Measurements from ENCODE around the gene GLTPD2.

GLTPD2 gene

GRCh38 chr17:4788807-4789700, at the start of gene GLTPD2:
TSS of gene GLTPD2 (plus strand) at chr17:4788964. CDS start at chr17:4789012, 48 bp downstream.
- peak within 1 kb of the TSS; percentile 67; the same call in 1 of the 2 replicates for H3K4me3 ChIP-seq (ENCODE audit: low read length)
- no peak for TF ChIP-seq ZNF274 (IDR thresholded peaks at IDR 0.05; ENCODE audit: low read depth, low read length)

GRCh38 chr17:4739122-4740024, 49.4 kb upstream of the GLTPD2 start, which contains the start of the genes CXCL16 and ZMYND15:
TSS of gene CXCL16 (minus strand) at chr17:4739928. CDS start at chr17:4739339, 589 bp downstream.
TSS of gene ZMYND15 (plus strand) at chr17:4739833. CDS start at chr17:4740549, 716 bp downstream.
- no peak for TF ChIP-seq ZNF274 (IDR thresholded peaks at IDR 0.05; ENCODE audit: low read depth, low read length)

GRCh38 chr17:4740025-4740351, 48.8 kb upstream of the GLTPD2 start:
- peak overlapping the region; percentile 70; the same call in 1 of the 2 replicates for H3K4me3 ChIP-seq (ENCODE audit: low read length)
- no peak for TF ChIP-seq ZNF274 (IDR thresholded peaks at IDR 0.05; ENCODE audit: low read depth, low read length)

More at GRCh38 chr17:4739122-4740024, 49.4 kb upstream of the GLTPD2 start, which contains the start of the genes CXCL16 and ZMYND15:
- peak within 1 kb of the TSS; percentile 70 for H3K4me3 ChIP-seq (ENCODE audit: low read length)

GRCh38 chr17:4740584-4740983, 48.2 kb upstream of the GLTPD2 start:
- no peak overlapping the region for H3K4me3 ChIP-seq (ENCODE audit: low read length)
- TF ChIP-seq ZNF274 (IDR thresholded peaks at IDR 0.05; ENCODE audit: low read depth, low read length) = no peak

GRCh38 chr17:4741544-4741943, 47.2 kb upstream of the GLTPD2 start:
- no peak for TF ChIP-seq ZNF274 (IDR thresholded peaks at IDR 0.05; ENCODE audit: low read depth, low read length)
- H3K4me3 ChIP-seq (ENCODE audit: low read length) = no peak overlapping the region

GRCh38 chr17:4742133-4742532, 46.6 kb upstream of the GLTPD2 start:
- TF ChIP-seq ZNF274 (IDR thresholded peaks at IDR 0.05; ENCODE audit: low read depth, low read length) = no peak

GRCh38 chr17:4742629-4743028, 46.1 kb upstream of the GLTPD2 start:
- no peak overlapping the region for H3K4me3 ChIP-seq (ENCODE audit: low read length)
- no peak for TF ChIP-seq ZNF274 (IDR thresholded peaks at IDR 0.05; ENCODE audit: low read depth, low read length)

More at GRCh38 chr17:4742133-4742532, 46.6 kb upstream of the GLTPD2 start:
- H3K4me3 ChIP-seq (ENCODE audit: low read length) = no peak overlapping the region

GRCh38 chr17:4743216-4743615, 45.5 kb upstream of the GLTPD2 start:
- H3K4me3 ChIP-seq (ENCODE audit: low read length) = no peak overlapping the region
- TF ChIP-seq ZNF274 (IDR thresholded peaks at IDR 0.05; ENCODE audit: low read depth, low read length) = no peak

- no peak overlapping the region for H3K4me3 ChIP-seq (ENCODE audit: low read length)
- TF ChIP-seq ZNF274 (IDR thresholded peaks at IDR 0.05; ENCODE audit: low read depth, low read length) = no peak
These were observed 44.9 kb upstream of the GLTPD2 start for GRCh38 chr17:4743898-4744297.

GRCh38 chr17:4744999-4745969, 43.5 kb upstream of the GLTPD2 start:
- no peak overlapping the region for H3K4me3 ChIP-seq (ENCODE audit: low read length)
- TF ChIP-seq ZNF274 (IDR thresholded peaks at IDR 0.05; ENCODE audit: low read depth, low read length) = no peak

- H3K4me3 ChIP-seq (ENCODE audit: low read length) = no peak overlapping the region; the same call in 1 of the 2 replicates
- no peak for TF ChIP-seq ZNF274 (IDR thresholded peaks at IDR 0.05; ENCODE audit: low read depth, low read length)
These were observed 40.9 kb upstream of the GLTPD2 start for GRCh38 chr17:4747847-4748246.

GRCh38 chr17:4748686-4749085, 40.1 kb upstream of the GLTPD2 start:
- H3K4me3 ChIP-seq (ENCODE audit: low read length) = no peak overlapping the region
- no peak for TF ChIP-seq ZNF274 (IDR thresholded peaks at IDR 0.05; ENCODE audit: low read depth, low read length)

- H3K4me3 ChIP-seq (ENCODE audit: low read length) = no peak overlapping the region
- TF ChIP-seq ZNF274 (IDR thresholded peaks at IDR 0.05; ENCODE audit: low read depth, low read length) = no peak
These were observed 38.2 kb upstream of the GLTPD2 start for GRCh38 chr17:4750606-4751005.

All from GM08714 (cell line).